Ureter (tissue), 1 donor: ENCODE measurements around the gene NAPG. TPM values are rescaled to one million over a fixed set of nuclear protein-coding genes. Genes with fewer than 3 reads are reported as not detected.
"Not testable (repeated sequence)": the region's sequence is repeated elsewhere in the genome, so short reads cannot be mapped to it uniquely, and the experiment has no call there.

ENCODE experiments used
- DNase-seq: peaks from one replicate; pipeline ENCODE4 v3.0.0-alpha.2; 2020; ENCODE audit warnings: low spot score
- total RNA-seq: library from RNA; stranded (reverse); gene quantifications from one replicate; pipeline ENCODE4 v1.2.4, GENCODE V29; 2023
- donor health status: DM: yes; HTN: yes; CAD: no.

NAPG gene
- total RNA-seq, 1 donor from 2014 or later = 50.2 TPM

DNA sequence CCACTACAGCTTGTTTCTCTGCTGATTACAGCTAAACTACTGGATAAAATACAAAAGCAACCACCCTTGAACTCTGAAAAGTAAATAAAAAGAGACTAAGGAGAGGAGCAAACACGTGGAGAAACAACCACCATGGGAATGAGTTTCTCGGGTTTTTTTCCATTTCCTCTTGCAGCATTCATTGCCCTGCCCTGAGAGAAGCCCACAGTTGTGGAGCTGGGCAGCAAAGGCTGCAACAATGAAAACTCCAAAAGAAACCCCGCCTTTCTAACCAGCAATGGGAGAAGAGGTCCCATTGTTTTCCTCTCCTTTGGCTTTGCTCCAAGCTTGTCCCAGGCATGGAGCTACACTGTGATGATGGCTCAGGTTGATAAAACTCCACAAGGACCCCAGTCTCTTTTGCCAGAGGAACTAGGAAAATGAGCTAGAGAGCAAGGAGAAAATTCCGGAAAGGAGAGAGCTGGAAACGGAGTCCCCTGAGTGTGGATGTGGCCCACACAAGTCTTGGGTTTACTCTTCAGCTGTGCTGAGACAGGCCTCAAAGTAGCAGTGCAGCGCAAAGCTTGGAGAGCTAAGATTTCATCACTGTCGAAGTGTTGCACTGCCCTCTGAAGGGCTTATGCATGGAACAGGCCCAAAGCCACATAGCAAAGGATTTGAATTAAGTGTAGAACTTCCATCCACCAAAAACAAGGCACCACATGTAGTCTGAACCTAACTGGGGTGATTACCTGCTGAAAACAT is 20.9 kb downstream of the NAPG start:
- no peak for DNase-seq

DNA sequence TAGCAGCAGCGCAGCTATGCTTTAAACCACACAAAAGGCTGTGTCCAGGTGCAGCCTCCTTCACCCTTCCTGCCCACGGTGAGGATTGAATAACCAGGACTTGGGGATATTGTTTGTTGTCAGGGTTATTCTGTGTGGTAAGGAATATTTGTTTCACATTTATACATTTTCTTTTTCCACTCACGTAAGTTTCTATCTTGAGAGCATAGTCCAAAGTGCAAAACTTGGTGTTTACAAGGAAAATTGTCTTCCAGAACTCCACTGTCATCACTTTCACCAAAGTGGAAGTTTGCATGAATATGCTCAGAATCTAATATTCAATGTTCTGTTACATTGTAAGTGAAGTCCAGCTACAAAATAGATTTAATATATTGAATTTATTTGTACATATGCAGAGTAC is 26.4 kb downstream of the NAPG start:
- DNase-seq = no peak

- DNase-seq = not testable (repeated sequence)
Observed at GRCh38 chr18:10556251-10556650, 30.4 kb downstream of the NAPG start.

DNA sequence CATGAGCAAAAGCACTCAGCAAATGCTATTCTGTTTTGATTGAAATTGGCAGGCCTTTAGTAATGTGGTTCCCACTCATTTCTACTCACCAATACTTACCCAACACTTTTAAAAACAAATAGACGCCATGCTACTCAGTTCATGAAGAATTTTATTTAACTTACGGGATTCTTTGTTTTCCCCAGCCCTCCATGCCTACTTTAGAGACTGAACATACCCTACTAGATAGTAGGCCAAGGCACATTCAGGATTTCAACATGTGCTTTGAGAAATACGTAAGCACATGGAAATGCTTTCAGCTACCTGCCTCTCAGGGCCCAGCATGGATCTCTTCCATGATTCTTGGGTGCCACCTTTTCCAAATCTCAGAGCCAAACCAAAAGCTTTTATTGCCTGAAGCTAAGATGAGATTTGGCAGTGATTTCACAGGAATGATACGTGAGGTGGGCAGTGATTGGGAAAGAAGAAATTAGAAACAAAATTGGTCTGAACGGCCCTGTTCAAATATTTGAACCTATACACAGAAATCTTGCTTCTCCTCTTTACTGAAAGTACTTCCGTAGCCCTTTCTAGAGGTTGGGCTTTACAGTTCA is 31.4 kb downstream of the NAPG start:
- no peak for DNase-seq

GRCh38 chr18:10558243-10558966 is 32.6 kb downstream of the NAPG start:
- DNase-seq = no peak

DNA sequence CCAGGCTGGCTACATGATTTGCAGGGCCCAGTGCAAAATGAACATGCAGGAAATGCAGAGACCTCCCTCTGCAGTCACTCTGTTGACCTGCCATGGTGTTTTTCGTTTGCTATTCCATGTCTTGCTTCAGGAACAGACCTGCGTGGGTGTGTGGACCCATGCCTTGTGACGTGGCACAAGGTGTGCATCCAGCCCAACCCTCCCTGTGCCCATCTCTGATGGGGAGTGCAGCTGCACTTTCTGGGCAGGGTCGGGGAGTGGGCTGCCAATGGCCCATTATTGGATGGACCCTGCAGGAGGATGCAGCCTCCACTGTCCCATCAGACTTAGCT is 33.1 kb downstream of the NAPG start:
- DNase-seq = no peak

GRCh38 chr18:10559553-10560451 is 34.0 kb downstream of the NAPG start:
- no peak for DNase-seq

- peak; percentile 83 for DNase-seq
Observed at GRCh38 chr18:10560452-10561045, 34.7 kb downstream of the NAPG start.

DNA sequence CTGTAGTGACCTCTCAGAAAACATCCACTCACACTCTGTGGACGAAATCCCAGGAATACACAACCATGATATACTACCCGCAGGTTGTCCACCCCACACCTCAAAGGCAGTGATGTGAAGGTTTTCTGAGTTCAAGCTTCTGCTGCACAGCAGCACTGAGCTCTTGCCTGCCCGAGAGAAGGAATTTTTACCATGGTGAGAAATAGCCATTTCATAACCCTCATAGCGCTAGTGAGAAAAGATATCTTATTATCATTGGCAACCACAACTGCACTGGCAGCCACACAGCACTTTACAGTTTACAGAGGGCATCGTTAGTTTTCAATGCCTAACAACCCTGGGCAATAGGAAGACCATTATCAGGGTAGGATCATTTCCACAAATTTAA is 36.9 kb downstream of the NAPG start:
- no peak for DNase-seq

- DNase-seq = no peak
Observed at GRCh38 chr18:10563886-10564285, 38.1 kb downstream of the NAPG start.

- no peak for DNase-seq
Observed at GRCh38 chr18:10564975-10565773, 39.3 kb downstream of the NAPG start.

- no peak for DNase-seq
Observed at GRCh38 chr18:10565835-10566234, 40.0 kb downstream of the NAPG start.

DNA sequence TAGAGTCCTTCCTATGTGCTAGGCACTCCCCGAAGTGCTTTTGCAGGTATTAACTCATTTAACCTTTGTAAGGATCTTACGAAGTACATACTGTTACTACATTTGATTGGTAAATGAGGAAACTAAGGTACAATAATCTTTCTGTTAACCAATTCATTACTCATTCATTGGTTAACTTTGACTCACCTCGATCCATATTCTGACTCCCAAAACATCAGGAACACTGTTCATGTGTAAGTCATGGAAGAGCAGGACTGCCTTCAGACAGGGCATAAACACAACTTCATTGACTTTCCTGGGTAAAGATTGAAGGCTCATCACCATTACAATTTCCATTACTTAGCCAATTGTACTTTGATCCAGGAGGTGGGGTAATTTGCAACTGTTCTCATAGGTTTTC is 40.6 kb downstream of the NAPG start:
- DNase-seq = no peak

DNA sequence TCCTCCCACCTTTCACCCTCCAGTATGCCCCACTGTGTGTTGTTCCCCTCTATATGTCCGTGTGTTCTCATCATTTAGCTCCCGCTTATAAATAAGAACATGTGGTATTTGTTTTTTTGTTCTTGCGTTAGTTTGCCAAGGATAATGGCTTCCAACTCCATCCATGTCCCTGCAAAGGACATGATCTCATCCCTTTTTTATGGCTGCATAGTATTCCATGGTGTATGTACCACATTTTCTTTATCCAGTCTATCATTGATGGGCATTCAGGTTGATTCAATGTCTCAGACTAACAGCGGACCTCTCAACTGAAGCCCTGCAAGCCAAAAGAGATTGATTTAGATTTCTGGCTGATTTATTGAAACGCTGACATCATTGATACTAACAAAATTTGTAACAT is 44.1 kb downstream of the NAPG start:
- not testable (repeated sequence) for DNase-seq

DNA sequence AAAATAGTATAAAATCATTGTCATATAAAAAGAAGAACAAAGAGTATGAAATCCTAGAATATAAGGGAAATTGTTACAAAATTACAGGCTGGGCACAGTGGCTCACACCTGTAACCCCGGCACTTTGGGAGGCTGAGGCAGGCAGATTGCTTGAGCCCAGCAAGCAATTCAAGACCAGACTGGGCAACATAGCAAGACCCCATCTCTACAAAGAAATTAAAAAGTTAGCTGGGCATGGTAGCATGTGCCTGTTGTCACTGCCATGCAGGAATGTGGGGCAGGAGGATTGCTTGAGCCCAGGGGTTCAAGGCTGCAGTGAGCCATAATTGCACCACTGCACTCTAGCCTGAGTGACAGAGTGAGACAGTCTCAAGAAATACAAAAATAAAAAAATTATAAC is 44.8 kb downstream of the NAPG start:
- DNase-seq = no peak

- no peak for DNase-seq
Observed at GRCh38 chr18:10571537-10571936, 45.7 kb downstream of the NAPG start.

DNA sequence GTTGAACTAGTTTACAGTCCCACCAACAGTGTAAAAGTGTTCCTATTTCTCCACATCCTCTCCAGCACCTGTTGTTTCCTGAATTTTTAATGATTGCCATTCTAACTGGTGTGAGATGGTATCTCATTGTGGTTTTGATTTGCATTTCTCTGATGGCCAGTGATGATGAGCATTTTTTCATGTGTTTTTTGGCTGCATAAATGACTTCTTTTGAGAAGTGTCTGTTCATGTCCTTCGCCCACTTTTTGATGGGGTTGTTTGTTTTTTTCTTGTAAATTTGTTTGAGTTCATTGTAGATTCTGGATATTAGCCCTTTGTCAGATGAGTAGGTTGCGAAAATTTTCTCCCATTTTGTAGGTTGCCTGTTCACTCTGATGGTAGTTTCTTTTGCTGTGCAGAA is 47.4 kb downstream of the NAPG start:
- DNase-seq = not testable (repeated sequence)

- DNase-seq = not testable (repeated sequence)
Observed at GRCh38 chr18:10574412-10574811, 48.6 kb downstream of the NAPG start.

DNA sequence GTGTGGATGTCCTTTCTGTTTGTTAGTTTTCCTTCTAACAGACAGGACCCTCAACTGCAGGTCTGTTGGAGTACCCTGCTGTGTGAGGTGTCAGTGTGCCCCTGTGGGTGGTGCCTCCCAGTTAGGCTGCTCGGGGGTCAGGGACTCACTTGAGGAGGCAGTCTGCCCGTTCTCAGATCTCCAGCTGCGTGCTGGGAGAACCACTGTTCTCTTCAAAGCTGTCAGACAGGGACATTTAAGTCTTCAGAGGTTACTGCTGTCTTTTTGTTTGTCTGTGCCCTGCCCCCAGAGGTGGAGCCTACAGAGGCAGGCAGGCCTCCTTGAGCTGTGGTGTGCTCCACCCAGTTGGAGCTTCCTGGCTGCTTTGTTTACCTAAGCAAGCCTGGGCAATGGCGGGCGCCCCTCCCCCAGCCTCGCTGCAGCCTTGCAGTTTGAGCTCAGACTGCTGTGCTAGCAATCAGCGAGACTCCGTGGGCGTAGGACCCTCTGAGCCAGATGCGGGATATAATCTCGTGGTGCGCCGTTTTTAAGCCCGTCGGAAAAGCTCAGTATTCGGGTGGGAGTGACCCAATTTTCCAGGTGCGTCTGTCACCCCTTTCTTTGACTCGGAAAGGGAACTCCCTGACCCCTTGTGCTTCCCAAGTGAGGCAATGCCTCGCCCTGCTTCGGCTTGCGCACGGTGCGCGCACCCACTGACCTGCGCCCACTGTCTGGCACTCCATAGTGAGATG is 52.2 kb downstream of the NAPG start:
- DNase-seq = not testable (repeated sequence)

GRCh38 chr18:10578573-10578899 is 52.7 kb downstream of the NAPG start:
- not testable (repeated sequence) for DNase-seq
